ENCODE data around the gene N4BP2L2.

Gene N4BP2L2

DNA sequence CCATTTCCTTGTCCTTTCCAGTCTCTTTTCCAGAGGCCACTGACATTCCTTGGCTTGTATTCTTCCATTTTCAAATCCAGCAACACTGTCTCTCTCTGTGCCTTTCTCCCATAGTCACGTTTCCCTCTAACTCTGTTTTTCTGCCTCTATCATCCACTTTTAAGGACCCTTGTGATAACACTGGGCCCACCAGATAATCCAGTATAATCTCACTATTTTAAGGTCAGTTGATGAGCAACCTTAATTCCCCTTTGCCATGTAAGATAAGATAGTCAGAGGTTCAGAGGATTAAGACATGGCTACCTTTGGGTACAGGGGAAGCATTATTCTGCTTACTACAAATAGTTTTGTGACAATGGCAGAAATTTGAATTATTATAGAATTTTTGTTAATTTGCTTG is 64.9 kb downstream of the N4BP2L2 start:
- no peak overlapping the region for H3K4me3 ChIP-seq (replicated peaks in 1 of 2; ENCODE audit: low read depth in 2 of 2, low read length in 2 of 2)
- TF ChIP-seq, protein P1, sequence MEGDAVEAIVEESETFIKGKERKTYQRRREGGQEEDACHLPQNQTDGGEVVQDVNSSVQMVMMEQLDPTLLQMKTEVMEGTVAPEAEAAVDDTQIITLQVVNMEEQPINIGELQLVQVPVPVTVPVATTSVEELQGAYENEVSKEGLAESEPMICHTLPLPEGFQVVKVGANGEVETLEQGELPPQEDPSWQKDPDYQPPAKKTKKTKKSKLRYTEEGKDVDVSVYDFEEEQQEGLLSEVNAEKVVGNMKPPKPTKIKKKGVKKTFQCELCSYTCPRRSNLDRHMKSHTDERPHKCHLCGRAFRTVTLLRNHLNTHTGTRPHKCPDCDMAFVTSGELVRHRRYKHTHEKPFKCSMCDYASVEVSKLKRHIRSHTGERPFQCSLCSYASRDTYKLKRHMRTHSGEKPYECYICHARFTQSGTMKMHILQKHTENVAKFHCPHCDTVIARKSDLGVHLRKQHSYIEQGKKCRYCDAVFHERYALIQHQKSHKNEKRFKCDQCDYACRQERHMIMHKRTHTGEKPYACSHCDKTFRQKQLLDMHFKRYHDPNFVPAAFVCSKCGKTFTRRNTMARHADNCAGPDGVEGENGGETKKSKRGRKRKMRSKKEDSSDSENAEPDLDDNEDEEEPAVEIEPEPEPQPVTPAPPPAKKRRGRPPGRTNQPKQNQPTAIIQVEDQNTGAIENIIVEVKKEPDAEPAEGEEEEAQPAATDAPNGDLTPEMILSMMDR (IDR thresholded peaks at IDR 0.05; ENCODE audit: low read depth, low read length), result no peak
- DNase-seq (ENCODE audit: low read depth in 2 of 2), result no peak

DNA sequence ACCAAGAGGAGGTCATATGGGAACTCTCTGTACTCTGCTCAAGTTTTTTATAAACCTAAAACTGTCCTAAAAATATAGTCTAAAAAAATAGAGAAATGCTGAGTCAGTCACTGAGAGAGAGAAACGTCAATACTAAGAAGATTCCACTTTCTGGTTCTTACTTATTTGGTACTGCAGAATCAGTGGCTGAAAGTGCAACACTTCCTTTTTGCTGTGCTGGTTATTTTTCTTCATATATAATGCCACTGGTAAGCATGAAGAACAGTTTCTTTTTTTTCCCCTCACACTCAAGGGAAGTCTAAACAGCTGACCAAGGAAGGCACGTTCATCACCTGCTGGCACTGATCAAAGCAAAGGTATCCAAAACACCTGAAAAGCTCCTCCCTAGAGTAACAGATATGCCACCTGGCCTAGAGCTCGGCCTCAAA is 66.4 kb downstream of the N4BP2L2 start:
- H3K4me3 ChIP-seq (replicated peaks in 1 of 2; ENCODE audit: low read depth in 2 of 2, low read length in 2 of 2), result no peak overlapping the region
- TF ChIP-seq, protein P1 (IDR thresholded peaks at IDR 0.05; ENCODE audit: low read depth, low read length), result no peak
- peak in 1 of 2 donors; percentile 33 for DNase-seq (ENCODE audit: low read depth in 2 of 2)

DNA sequence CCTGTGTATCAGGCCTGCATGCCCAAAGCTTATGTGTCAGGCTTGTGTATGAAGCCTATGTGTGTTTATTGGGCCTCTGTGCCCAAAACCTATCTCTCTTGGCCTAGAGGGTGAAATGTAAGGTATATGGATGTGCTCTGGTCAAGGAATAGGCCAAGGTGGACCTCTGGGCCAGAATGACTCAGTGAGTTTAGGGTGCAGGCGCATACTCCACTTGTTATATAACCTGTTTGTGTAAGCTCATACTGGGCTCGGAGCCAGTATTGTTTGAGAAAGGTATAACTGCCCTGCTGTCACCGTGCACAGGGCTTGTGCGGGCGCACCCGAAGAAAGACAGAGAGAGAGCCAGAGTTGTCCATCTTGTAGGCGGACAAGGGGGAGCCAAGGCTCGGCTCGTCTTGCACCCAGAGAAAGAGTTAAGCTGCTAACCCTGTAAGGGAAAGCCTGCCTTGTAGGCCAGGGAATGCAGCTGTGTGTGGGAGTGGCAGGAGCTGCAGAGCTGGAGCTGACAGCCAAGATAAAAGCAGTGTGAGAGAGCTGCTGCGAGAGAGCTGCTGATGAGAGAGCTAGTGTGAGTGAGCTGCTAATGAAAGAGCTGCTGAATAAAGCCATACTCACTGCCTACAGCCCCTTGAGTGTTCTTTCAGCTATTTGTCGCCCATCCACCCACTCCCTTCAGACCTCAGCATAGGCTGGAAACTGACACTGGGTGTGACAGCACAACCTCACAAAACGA is 67.2 kb downstream of the N4BP2L2 start:
- H3K4me3 ChIP-seq (replicated peaks in 1 of 2; ENCODE audit: low read depth in 2 of 2, low read length in 2 of 2), result no peak overlapping the region
- TF ChIP-seq, protein P1 (IDR thresholded peaks at IDR 0.05; ENCODE audit: low read depth, low read length), result no peak
- peak; percentile 66 to 87 for DNase-seq (ENCODE audit: low read depth in 2 of 2)

DNA sequence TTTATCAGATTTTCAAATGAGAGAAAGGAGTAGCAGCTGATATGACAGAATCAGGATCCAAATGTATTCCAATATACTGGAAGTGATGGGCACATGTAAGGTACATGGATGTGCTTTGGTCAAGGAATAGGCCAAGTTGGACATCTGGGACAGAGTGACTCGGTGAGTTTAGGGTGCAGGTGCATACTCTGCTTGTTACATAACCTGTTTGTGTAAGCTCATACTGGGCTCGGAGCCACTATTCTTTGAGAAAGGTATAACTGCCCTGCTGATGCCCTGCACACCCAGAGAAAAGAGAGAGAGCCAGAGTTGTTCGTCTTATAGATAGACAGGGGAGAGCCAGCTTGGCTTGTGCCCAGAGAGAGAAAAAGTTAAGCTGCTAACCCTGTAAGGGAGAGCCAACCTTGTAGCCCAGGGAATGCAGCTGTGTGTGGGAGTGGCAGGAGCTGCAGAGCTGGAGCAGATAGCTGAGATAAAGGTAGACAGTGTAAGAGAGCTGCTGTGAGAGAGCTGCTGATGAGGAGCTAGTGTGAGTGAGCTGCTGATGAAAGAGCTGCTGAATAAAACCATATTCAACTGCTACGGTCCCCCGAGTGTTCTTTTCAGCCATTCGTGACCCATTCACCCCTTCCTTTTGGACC is 70.0 kb downstream of the N4BP2L2 start:
- TF ChIP-seq, protein P1 (IDR thresholded peaks at IDR 0.05; ENCODE audit: low read depth, low read length), result no peak
- DNase-seq (ENCODE audit: low read depth in 2 of 2), result peak in 1 of 2 donors; percentile 45

DNA sequence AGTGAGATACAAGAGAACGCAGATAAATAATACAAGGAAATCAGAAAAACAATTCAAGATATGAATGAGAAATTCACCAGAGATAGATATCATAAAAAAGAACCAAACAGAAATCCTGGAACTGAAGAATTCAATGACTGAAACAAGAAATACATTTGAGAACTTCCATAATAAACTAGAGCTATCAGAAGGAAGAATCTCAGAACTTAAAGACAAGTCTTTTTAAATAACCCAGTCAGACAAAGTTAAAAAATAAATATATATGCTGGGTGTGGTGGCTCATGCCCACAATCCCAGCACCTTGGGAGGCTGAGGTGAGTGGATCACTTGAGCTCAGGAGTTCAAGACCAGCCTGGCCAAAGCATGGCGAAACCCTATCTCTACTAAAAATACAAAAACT is 82.0 kb downstream of the N4BP2L2 start:
- TF ChIP-seq, protein P1 (IDR thresholded peaks at IDR 0.05; ENCODE audit: low read depth, low read length), result no peak
- DNase-seq (ENCODE audit: low read depth in 2 of 2), result no peak
- no peak overlapping the region for H3K4me3 ChIP-seq (replicated peaks in 1 of 2; ENCODE audit: low read depth in 2 of 2, low read length in 2 of 2)

More for the DNA sequence above, 70.0 kb downstream of the N4BP2L2 start:
- H3K4me3 ChIP-seq (replicated peaks in 1 of 2; ENCODE audit: low read depth in 2 of 2, low read length in 2 of 2), result no peak overlapping the region

DNA sequence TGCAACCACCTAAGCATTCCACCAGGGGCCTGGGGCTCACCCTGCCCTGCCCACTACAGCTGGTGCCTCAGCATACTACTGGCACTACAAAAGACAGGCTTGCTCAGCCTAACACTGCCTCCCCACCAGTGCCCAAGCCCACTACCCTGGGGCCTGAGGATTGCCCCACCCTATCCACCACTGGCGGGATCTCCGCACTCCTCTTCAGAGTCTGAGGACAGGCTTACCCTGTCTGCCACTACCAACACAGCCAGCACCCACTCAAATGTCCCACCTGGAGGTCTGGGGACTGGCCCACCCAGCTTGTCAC is 83.0 kb downstream of the N4BP2L2 start:
- DNase-seq (ENCODE audit: low read depth in 2 of 2), result no peak
- no peak overlapping the region for H3K4me3 ChIP-seq (replicated peaks in 1 of 2; ENCODE audit: low read depth in 2 of 2, low read length in 2 of 2)
- TF ChIP-seq, protein P1 (IDR thresholded peaks at IDR 0.05; ENCODE audit: low read depth, low read length), result no peak

Measured in cardiac fibroblast (primary cell).